NCI-H510A treated with DMSO at 0.1 percent for 48 hours (cell line): ENCODE data around the gene TP53I11.

ENCODE experiments used
- DNase-seq: peaks from one replicate; lab custom pipeline; 2025; lab: John Stamatoyannopoulos, UW

Gene TP53I11

DNA sequence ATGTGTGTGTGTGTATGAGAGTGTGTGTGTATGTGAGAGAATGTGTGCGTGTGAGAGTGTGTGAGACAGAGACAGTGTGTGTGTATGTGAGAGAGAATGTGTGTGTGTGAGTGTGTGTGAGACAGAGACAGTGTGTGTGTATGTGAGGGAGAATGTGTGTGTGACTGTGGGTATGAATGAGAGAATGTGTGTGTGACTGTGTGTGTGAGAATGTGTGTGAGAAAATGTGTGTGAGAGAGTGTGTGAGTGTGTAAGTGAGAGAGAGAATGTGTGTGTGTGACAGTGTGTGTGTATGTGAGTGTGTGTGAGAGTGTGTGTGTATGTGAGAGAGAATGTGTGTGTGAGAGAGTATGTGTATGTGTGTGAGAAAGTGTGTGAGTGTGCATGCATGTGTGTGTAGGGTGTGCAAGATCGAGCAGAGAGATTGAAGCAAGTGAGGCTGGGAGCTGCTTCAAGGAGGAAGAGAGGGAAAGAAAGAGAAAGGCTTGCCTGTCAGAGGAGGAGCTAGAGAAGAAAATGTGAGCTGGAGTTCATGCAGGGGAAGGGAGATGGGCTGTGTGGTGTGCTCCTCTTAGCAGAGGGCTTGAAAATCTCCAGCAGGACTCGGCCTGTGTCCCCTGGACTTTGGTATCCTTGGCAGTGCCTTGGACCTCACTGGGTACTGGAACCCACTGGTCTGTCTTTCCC is 27.7 kb upstream of the TP53I11 start:
- DNase-seq, result peak; percentile 57

DNA sequence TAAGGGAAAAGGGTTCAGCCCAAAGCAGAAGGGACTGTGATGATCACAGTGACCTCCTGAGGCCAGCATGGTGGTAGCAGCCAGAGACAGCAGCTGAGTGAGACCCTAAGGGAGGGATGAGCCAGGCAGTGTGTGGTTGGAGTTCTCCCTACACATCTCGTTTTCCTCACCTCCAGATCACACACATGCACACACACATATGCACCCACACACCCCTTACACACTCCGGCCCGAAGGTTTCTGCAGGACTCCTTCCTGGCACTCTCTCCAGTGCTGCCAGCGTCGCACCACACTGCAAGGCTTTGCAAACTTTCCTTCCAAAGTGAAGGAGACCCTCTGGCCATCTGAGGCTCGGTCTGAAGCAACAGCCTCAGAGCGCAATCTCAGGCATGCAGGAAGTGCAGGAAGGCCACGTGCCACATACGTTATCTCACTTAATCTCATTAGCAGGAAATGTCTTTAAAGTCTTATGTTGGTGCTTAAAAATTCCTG is 26.9 kb upstream of the TP53I11 start:
- no peak for DNase-seq

DNA sequence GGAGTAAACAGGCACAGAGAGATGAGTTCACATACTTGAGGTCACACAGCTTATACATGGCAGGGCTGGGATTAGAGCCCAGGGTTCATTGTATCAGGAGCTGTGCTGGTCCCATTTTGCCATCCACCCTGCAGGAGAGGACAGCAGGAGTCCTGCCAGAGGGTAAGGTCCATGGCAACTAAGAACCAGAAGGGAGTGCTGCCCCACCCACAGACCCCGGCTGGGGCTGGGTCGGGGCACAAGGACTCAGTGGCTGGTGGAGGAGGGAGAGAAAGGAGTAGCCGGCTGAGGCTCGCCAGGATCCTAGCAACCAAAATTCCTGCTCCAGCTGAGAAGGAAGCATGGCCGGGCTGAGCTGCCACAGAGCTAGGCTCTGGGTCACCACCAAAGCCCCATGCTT is 25.9 kb upstream of the TP53I11 start:
- no peak for DNase-seq

DNA sequence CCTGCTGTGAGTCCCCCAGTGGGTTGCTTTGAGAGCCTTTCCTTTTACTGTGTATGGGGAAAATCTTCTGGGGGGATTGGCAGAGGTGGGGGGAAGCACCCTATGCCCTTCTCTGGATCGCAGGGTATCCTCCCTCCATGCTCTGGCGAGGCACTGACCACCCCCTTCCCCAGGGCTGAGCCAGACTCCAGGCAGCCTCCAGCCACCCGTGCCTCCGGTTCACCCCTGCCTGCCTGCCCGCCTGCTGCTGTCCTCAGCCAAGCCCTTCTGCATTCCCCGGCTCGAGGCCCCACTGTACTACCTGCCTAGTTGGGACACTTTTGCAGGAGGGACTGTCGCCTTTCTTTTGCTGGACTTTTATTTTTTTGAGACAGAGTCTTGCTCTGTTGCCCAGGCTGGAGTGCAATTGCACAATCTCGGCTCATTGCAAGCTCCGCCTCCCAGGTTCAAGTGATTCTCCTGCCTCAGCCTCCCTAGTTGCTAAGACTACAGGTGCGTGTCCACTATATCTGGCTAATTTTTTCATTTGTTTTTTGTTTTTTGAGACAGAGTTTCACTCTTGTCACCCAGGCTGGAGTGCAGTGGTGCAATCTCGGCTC is 23.8 kb upstream of the TP53I11 start:
- DNase-seq, result no peak

DNA sequence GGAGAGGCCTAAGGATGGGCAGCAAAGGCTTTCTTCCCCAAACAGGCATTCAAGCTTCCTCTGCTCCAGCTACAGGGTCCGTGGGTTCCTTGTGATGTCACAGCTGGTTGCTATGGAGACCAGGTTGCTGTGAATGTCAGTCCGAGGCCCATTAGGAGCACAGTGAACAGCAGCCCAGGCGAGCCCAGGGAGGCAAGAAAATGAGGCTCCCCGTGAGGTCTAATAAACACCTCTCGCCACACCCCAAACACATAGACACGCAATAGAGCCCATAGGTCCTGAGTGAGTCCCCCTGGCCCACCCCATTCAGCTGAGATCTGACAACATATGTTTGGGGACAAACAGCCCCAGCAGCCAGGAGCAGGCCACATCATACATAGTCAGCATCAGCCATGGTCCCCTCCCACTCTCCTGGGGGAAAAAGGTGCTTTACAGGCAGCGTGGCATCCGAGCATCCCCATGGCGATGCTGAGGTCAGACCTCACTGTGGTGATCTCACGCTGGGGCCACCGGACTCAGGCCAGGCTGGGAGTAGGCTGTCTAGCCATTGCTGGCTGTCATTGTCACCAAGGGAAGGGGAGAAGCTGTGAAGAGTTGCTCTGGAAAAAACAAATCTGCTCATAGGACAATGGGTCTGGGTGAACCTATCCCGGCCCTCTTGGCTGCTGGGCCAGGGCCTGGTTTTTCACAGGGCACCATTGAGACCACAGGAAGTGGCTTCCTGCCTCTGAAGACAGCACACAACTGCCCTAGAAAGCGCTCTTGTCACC is 23.1 kb upstream of the TP53I11 start:
- DNase-seq, result no peak

DNA sequence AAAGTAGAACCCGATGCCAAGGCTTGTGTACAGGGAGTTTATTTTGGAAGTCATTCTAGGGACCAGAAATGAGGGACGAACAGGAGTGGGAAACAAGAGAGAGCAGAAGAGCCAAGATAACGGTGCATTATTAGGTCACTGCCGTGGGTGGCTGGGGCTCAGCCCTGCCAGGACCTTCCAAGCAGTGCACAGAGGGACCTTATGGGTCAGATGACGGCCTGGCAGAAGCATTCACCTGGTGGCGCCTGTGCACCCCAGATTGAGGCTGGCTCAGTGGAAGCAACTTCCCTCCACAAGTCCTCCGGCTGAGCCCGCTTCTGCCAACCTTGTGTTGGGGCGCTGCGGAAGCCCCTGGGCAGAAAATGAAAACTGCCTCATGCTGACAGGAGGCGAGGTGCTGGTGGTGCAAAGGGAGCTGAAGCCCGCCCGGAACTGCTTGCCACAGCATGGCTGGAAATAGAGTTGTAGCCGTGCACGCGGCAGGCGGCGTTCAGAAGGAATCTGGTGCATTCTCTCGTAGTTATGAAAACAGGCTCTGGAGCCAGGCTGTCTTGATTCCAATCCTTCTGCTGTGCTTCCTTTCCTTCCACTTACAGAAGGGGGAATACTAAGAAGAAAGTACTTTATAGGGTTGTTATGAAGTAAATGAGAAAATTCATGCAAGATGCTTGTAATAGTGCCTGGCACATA is 22.2 kb upstream of the TP53I11 start:
- no peak for DNase-seq

DNA sequence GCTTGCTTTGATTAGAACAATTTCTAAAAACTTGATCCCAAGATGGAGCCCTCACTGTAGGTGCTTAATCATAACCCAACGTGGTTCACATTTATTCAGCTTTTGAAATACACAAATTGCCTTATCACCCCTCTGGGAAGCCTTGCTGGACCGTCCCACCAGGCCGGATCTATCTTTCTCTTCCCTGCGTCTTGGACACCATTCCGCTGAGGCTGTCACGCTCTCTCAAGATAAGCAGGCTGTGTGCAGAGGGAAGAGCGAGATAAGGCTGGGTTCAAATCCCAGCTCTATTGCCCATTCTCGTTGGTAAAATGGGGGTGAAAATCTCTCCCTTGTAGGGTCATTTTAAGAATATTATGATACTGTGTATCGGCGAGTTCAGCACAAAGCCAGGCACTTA is 20.5 kb upstream of the TP53I11 start:
- DNase-seq, result no peak

DNA sequence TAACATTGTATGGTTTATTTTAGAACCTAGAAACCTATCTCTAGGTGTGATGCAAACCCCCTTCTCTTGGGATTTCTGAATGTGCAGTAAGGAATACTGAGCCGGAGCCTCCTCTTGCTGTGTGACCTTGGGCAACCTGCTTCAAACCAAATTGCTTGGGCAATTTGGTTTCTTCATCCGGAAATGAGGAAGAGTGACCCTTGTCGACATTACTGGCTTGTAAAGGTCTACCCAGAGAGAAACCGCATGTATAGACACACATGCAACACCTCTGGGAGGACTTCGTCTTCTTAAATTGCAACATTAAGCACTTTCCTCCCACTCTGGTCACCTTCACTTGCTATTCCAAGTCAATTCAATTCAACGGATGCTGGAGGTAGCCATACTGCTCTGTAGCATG is 19.6 kb upstream of the TP53I11 start:
- no peak for DNase-seq

DNA sequence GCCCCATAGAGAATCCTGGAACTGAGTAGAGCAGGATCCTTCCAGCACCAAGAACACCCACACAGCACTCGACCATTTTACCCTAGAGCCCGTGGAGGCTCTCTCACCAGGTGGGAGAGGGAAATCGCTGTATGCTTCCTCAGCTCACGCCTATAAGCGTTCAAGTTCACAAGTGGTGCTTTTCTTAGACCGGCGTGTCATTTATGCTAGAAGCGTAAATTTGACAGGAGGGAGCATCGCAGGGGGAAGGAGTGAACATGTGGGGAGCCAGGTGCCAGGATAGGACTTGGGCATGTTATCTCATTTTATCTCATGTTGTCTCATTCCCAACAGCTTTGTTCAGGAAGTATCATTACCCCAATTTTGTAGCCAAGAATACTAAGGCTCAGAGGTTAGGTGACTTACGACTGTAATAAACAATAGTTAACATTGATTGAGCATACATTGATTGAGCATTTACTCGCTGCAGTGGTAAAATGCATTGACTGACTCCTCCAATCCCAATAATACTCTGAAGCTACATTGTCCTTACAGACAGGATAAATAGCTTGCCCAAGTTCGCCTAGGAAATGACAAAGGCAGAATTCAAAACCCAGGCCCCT is 19.1 kb upstream of the TP53I11 start:
- no peak for DNase-seq

DNA sequence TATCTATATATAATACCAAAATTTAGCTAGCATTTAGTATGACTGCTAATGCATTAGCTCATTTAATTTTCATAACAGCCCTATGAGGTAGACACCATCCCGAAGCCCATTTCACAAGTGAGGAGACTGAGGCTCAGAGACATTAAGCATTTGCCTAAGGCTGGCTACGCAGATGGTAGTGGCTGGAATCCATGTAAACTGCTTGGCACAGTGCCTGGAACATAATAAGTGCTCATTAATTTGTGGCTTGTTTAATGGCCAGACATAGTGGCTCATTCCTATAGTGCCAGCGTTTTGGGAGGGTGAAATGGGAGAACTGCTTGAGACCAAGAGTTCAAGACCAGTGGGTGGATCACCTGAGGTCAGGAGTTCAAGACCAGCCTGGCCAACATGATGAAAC is 17.8 kb upstream of the TP53I11 start:
- no peak for DNase-seq

DNA sequence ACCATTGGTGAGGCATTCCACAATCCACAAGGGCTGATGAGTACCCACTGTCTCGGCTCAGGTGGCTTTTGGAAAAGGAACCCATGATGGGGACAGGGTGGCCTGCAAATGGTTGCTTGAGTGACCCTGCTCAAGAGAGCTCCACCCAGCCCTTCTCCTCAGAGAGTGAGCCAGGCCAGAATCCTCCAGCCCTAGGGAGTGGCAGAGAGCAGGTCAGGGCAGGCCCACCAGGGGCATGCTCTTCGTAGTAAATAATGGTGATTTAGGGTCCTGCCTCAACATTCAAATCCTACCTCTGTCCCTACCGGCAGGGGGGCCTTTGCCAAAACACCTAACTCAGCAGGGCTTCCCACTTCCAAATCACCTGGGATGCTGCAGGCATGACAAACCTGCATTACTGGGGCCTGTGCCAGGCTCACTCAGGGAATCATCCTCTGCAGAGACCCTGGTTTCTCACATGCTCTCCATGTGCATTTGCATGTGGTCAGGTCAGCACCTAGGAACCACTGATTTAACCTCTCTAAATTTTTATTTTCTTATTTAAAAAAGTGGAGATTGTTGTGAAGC is 17.3 kb upstream of the TP53I11 start:
- DNase-seq, result no peak

DNA sequence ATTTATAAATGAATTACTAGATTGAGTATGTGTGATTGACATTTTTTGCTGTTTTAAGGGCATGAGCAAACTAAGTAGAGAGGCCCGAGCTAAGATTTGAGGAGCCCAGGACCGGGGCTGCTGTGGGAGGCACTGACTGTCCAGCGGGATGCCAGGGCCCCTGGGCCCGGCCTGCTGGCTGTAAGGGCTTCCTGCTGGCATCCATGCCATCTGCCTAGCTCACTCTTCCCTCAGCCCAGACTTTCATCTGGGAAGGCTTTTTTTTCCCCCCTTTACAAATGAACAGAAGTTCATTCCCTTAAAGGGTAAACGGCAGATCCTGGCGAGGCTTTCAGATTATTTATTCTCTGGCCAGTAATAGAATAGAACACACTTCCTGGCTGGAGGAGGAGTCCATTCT is 16.0 kb upstream of the TP53I11 start:
- no peak for DNase-seq

DNA sequence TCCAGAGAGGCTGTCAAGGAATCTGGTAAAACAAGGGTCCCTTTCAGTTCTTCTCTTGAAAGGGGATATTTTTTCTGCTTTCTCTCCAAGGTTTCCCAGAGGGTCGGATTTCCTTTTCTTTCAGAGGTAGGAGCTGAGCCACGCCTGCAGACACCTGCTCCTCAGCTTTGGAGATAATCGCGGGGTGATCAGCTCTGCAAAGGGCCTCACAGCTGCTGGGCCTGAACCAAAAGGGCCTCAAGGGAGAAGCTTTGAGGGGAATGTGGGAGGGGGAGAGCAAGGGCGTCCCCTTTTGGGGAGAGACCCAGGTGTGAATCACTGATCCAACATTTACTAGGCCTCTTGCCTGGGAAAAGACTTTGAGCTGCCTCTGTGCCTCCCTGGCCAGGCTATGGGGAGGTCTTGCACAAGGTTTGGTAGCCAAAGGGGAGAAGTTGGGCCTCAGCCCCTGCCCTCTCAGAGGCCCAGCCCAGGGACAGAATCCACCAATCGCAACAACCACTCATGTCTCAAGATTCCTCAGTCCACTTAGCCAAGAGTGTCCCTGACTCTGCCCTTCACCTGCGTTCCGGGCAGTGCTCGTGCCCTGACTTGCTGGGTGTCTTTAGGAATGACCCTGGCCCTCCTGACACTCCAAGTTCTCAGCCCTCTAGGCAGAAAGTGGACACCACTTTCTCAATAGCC is 14.0 kb upstream of the TP53I11 start:
- no peak for DNase-seq

DNA sequence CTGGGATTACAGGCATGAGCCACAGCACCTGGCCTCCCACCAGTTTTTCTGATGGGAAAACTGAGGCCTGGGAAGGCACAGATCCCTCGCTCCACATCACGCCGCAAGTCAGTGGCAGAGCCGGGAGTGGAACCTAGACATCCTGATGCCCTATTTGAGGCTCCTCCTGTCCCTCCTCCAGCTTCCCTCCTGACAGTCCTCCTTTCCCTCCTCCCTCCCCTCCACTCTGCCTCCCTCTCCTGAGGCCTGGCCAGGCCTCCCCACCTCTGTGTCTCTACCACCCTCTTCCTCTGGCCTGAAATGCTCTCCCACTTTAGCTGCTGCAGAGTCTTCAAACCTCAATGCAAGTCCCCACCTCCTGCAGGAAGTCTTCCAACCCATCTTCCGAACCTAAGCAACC is 13.3 kb upstream of the TP53I11 start:
- DNase-seq, result no peak

DNA sequence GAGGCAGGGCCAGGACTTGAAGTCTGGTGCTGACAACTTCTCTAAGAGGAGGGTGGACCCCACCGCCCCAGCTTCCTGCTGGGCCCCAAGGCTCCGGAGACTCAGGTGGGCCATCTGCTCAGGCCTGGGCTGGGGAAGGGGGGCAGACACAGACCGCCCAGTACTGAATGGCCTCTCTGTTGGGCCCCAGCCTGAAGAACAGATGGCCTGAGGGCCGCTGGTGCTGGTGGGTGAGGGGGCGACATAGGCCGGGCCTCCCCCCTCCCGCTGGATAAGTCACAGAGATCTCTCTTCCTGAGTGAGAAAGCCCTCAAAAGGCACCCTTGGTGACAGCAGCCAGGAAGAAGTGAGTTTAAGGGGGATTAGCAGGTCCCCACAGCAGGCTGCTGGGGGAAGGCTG is 12.5 kb upstream of the TP53I11 start:
- DNase-seq, result no peak

DNA sequence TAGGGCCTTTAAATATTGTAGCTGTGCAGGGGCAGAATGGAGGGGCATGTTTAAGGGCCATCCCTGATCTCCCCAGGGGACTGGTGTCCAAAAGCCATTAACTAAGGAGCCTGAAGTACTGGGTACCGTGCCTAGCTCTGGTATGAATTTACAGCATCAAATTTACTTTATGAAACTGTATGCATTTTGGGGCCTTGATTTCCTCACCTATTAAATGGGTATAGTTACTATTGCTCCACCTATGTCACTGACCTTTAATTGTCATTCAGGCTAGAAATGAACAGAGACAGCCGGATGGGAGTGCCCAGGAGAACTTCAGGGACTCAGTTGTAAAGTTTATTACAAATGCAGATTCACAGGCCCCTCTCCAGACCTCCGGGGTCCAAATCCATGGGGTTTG is 11.8 kb upstream of the TP53I11 start:
- DNase-seq, result no peak

DNA sequence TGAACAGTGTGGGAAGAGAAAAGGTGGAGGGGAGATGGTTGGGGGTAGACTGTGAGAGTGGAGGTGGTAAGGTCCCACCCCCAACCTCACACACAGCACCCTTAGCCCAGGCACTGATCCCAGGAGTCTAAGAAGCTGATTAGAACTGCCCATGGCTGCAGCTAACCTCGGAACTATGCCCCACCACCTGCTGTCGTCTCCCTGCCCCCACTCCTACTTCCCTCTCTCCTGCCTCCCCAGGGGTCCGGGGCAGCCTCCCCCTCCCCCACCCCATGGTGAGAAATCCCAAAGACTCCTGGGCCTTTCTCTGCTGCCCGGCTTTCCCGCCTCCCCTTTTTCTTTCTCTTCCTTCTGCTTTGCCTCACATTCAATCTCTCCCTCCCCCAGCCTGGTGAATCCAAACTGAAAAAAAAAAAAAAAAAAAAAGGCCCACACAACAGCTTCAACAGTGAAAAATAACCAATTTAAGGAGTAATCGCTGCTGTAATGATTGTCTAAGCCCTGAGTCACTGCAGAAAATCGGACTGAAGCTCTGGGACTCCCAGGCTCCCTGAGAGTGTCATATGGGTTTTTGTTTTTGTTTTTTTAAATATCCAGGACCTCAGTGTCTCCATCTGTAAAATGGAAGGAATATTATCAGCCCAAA is 9.6 kb upstream of the TP53I11 start:
- no peak for DNase-seq

DNA sequence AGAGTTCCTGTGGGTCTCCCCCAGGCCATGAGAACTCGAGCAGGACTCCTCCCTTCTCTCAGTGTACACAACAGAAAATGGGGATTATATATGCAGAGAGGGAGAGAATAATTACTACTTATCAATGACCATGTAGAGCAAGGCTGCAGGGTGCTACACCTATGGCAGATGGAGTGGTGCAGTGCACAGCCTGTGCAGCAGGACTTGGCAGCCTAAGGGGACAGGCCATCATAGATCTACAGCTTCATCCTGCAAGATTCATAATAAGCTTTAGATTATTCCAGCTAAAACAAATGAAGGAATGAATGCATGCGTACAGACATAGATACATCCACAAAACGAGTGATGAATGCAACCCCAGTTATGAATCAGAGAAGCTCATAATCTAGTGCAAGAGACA is 8.4 kb upstream of the TP53I11 start:
- DNase-seq, result no peak

DNA sequence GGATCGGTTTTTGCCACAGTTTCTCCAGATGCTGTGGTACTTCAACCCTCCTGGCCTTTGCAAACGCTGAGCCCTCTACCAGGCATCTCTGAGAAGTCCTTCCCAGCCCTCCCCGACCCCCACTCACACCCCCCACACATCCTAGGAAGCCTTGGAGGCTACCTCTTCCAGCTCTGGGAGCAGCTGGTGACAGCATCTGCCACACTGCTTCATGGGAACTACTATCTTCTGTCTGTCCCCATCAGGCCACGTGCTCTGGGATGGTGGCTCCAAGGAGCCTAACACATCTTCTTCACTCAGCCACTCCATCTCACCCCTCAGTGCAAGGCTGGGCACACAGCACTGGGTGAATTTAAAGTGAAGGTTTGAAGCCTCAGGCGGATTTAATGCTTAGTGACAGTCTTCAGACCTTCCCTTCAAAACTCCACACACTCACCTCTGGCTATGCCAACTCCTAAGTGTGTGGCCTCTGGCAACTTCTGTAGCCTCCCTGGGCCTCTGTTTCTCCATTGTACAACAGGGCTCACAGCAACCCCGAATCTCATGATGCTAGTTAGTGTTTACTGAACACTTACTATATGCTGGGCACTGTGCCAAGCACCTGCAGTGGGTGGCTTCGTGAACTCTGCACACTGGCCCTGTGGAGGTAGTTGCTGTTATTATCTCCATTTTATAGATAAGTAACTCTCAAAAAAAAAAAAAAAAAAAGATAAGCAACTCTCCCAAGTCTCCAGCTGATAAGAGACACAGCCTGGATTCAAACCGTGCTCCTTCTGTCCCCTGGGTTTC is 7.3 kb upstream of the TP53I11 start:
- DNase-seq, result no peak

DNA sequence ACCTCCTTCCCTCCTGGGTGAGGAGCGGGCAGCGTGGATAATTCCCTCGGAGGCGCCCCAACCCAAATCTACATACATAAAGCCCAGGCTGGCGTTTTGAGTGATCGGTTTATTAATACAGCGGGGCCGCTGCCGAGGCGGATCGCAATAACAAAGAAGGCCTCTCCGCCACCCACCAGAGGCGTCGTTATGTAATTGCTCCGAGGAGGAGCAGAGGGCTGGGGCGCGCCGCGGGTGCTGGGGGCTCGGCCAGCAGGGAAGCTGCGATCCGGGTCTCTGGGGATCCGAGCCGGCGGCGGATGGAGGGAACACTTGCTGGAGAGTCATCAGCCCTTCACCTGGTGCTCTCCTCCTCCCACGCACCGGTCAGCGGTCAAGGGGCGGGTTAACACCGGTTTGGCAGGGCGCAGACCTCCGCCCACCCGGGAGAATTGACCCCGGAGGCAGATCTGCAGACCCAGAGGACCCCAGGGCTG is 6.4 kb upstream of the TP53I11 start:
- DNase-seq, result no peak
